OCI-LY7 (cell line): ENCODE results near the gene WDR35. TPM values are rescaled to one million over a fixed set of nuclear protein-coding genes. Genes with fewer than 3 reads are reported as not detected.

Source experiments
- BruUV-seq: library from RNA; stranded (reverse); fragments of 400-500 nt; replicated peaks from 2 replicates; lab custom pipeline; 2021; lab: Mats Ljungman, UMichigan
- CTCF ChIA-PET: fragments of 300-600 bp; sonication (Branson Sonifier 250); formaldehyde crosslinking; loops from one replicate; lab custom pipeline; 2022; ENCODE audit warnings: antibody characterized with exemption; ENCODE audit not compliant: unreplicated experiment; lab: Charles Lee
- POLR2A ChIA-PET: fragments of 300-600 bp; sonication (Branson Sonifier 250); formaldehyde crosslinking; loops from one replicate; lab custom pipeline; 2022; ENCODE audit warnings: antibody characterized with exemption; lab: Charles Lee
- DNase-seq: peaks from one replicate; pipeline ENCODE4 v3.0.0-alpha.2; 2015; ENCODE audit warnings: low spot score
- H2AFZ ChIP-seq: fragments of 200-600 bp; sonication (generic), shearing (Covaris generic); 2 replicates; pipeline ENCODE4 v1.6.1; 2014; ENCODE audit warnings: mild to moderate bottlenecking, antibody characterized with exemption, low read length, moderate library complexity
- H3K27ac ChIP-seq: fragments of 200-600 bp; sonication (generic); 2 replicates; pipeline ENCODE4 v1.5.1; 2014; ENCODE audit warnings: mixed run types, low read depth, mild to moderate bottlenecking, moderate library complexity, low read length, inconsistent platforms; ENCODE audit not compliant: poor library complexity, severe bottlenecking
- H3K36me3 ChIP-seq: fragments of 200-600 bp; sonication (generic); 2 replicates; pipeline ENCODE4 v1.6.1; 2014; ENCODE audit warnings: mild to moderate bottlenecking, antibody characterized with exemption, low read length, moderate library complexity, mixed read lengths; ENCODE audit not compliant: insufficient read depth
- H3K4me1 ChIP-seq: fragments of 200-600 bp; sonication (generic); 2 replicates; pipeline ENCODE4 v1.5.1; 2014; ENCODE audit warnings: mild to moderate bottlenecking, low read length; ENCODE audit not compliant: insufficient read depth, poor library complexity, severe bottlenecking
- H3K4me2 ChIP-seq: fragments of 200-600 bp; sonication (generic); 2 replicates; pipeline ENCODE4 v1.6.1; 2014; ENCODE audit warnings: mild to moderate bottlenecking, low read length
- H3K4me3 ChIP-seq: fragments of 200-600 bp; sonication (generic); 2 replicates; pipeline ENCODE4 v1.5.1; 2014; ENCODE audit warnings: mild to moderate bottlenecking, low read depth, low read length; ENCODE audit not compliant: poor library complexity, severe bottlenecking
- H3K79me2 ChIP-seq: fragments of 200-600 bp; sonication (generic); 2 replicates; pipeline ENCODE4 v1.6.1; 2016; ENCODE audit warnings: low read depth, mild to moderate bottlenecking, low read length, moderate library complexity, mixed read lengths; ENCODE audit not compliant: insufficient read depth
- H3K9me2 ChIP-seq: fragments of 200-600 bp; sonication (generic); 2 replicates; pipeline ENCODE4 v1.6.1; 2016; ENCODE audit warnings: mild to moderate bottlenecking, low read length, mixed read lengths; ENCODE audit not compliant: insufficient read depth
- H3K9me3 ChIP-seq: fragments of 200-600 bp; sonication (generic); 2 replicates; pipeline ENCODE4 v1.6.1; 2014; ENCODE audit warnings: mild to moderate bottlenecking, mixed run types, low read length, mixed read lengths
- H4K20me1 ChIP-seq: fragments of 200-600 bp; sonication (generic); 2 replicates; pipeline ENCODE4 v1.6.1; 2014; ENCODE audit warnings: mild to moderate bottlenecking, antibody characterized with exemption, low read length, moderate library complexity, mixed read lengths; ENCODE audit not compliant: insufficient read depth
- EZH2phosphoT487 ChIP-seq: fragments of 200-600 bp; sonication (generic); IDR thresholded peaks from 2 replicates; pipeline ENCODE4 v1.6.1; 2018; ENCODE audit warnings: low read depth, borderline replicate concordance, mild to moderate bottlenecking, mixed run types, antibody characterized with exemption, low read length, moderate library complexity, mixed read lengths
- intact Hi-C: fragments of 100-400 bp; cut with micrococcal nuclease; formaldehyde crosslinking; loops from one replicate; pipeline ENCODE4 v1.10.0; 2022; ENCODE audit not compliant: unreplicated experiment
- total RNA-seq, 2 experiments: library from RNA; depleted of rRNA in 1 of 2; stranded (reverse); fragments of >200 nt in 1 of 2; shearing (Covaris generic) in 1 of 2; gene quantifications; 2 replicates each; pipeline ENCODE4 v1.2.3, GENCODE V29; 2014 to 2022
- TF ChIP-seq, protein P1 (sequence below): fragments of 200-600 bp; sonication (generic); conservative IDR thresholded peaks from 2 replicates; pipeline ENCODE4 v1.5.1; 2014; ENCODE audit warnings: mild to moderate bottlenecking, antibody characterized with exemption, low read length, moderate library complexity, mixed read lengths

The WDR35 gene
- total RNA-seq, 2 experiments from 2014 or later = 0.06 to 1.5 TPM

DNA sequence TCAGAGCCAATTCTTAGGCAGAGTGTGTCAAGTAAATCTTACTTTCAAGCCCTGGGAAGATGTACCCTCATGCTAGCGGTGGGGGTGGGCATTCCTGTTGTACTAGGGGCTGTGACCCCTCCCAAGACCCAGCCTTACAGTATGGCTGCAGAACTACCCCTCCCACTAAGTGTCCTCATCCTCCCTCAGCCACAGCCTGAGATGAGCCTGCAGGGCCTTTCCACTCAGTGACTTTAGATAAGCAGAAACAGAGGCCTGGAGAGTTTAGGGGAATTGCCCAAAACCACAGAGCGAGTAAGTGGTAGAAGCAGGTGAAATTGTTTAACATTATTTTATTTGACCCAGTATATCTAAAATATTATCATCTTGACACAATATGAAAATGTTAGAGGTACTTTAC, 124.8 kb downstream of the WDR35 start:
- no peaks in the 10 kb centered on the region for H4K20me1 ChIP-seq
- H3K4me1 ChIP-seq = no peaks in the 10 kb centered on the region
- POLR2A ChIA-PET = interaction anchor here (0.6 to 0.7 kb wide), 2 partner anchors 35 to 1377 kb away, joined by 3 read pairs; no protein-coding TSS in a partner anchor
- no peak overlapping the region for H3K27ac ChIP-seq
- TF ChIP-seq, protein P1, sequence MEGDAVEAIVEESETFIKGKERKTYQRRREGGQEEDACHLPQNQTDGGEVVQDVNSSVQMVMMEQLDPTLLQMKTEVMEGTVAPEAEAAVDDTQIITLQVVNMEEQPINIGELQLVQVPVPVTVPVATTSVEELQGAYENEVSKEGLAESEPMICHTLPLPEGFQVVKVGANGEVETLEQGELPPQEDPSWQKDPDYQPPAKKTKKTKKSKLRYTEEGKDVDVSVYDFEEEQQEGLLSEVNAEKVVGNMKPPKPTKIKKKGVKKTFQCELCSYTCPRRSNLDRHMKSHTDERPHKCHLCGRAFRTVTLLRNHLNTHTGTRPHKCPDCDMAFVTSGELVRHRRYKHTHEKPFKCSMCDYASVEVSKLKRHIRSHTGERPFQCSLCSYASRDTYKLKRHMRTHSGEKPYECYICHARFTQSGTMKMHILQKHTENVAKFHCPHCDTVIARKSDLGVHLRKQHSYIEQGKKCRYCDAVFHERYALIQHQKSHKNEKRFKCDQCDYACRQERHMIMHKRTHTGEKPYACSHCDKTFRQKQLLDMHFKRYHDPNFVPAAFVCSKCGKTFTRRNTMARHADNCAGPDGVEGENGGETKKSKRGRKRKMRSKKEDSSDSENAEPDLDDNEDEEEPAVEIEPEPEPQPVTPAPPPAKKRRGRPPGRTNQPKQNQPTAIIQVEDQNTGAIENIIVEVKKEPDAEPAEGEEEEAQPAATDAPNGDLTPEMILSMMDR = no peak
- no peak for TF ChIP-seq EZH2phosphoT487
- no peak overlapping the region for H3K4me3 ChIP-seq
- intact Hi-C loops = loop anchor here (10.0 kb wide), 1 partner anchor 100 kb away; no protein-coding TSS in a partner anchor
- no TSS peak for BruUV-seq
- H3K9me2 ChIP-seq = no peaks in the 10 kb centered on the region
- CTCF ChIA-PET = no interaction called here
- no peak overlapping the region for H3K4me2 ChIP-seq
- no peak for DNase-seq
- H3K36me3 ChIP-seq = no peaks in the 10 kb centered on the region
- H3K9me3 ChIP-seq = no peaks in the 10 kb centered on the region
- no peak overlapping the region for H2AFZ ChIP-seq
- no peaks in the 10 kb centered on the region for H3K79me2 ChIP-seq

GRCh38 chr2:19864381-19864780, 125.5 kb downstream of the WDR35 start:
- no TSS peak for BruUV-seq
- Histone ChIP-seq H3K27ac (no peak overlapping the region), H3K36me3 (no peaks in the 10 kb centered on the region), H3K4me3 (no peak overlapping the region), H3K9me2 (no peaks in the 10 kb centered on the region), H3K4me1 (no peaks in the 10 kb centered on the region), H4K20me1 (no peaks in the 10 kb centered on the region), H3K4me2 (no peak overlapping the region), H2AFZ (no peak overlapping the region), H3K79me2 (no peaks in the 10 kb centered on the region), H3K9me3 (no peaks in the 10 kb centered on the region)
- ChIA-PET POLR2A (interaction anchor here (0.7 kb wide), 1 partner anchor 35 kb away, joined by 3 read pairs; no protein-coding TSS in a partner anchor), CTCF (interaction anchor here (0.5 kb wide), 1 partner anchor 9 kb away, joined by 3 read pairs; no protein-coding TSS in a partner anchor)
- TF ChIP-seq, protein P1 = no peak
- TF ChIP-seq EZH2phosphoT487 = no peak
- no peak for DNase-seq
- intact Hi-C loops = loop anchor here (5.0 to 10.0 kb wide), 2 partner anchors 100 to 502 kb away; no protein-coding TSS in a partner anchor

DNA sequence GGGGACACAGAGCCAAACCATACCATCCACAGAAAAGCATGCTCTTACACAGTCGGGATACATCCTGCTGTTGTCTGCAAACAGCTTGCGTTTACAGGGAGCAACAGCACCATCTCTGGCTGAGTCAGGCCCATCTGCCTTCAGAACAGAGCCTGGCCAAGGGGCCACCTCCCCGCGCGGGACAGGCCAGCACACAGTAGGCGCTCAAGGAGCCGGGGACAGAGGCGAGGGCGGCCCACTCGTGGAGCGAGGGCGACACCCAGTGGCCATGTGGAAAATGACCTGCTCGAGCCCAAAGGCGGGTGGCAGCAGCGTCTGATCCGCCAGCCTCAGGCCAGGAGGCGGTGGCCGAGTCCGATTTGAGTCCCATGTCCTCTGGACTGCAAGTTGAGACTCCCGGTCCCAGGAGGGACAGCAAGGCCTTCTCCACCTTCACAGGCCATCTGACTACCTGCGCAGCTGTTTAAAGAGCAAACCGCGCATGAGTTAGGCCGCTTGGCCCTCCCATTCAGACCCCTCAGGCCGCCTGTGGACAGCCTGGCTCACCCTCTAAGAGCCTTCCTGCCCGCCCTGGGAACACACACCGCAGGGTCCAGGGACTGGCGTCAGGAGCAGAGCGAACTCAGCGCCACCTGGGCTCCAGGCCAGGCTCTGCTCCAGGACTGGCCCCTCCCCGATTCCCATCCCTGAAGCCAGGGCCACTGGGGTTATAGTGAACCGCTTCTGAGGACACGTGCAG, 126.4 kb downstream of the WDR35 start:
- Histone ChIP-seq H3K27ac (no peak overlapping the region), H4K20me1 (no peaks in the 10 kb centered on the region), H3K4me2 (no peak overlapping the region), H3K9me3 (no peaks in the 10 kb centered on the region), H3K9me2 (no peaks in the 10 kb centered on the region), H3K36me3 (no peaks in the 10 kb centered on the region), H3K4me1 (no peaks in the 10 kb centered on the region), H3K79me2 (no peaks in the 10 kb centered on the region), H3K4me3 (no peak overlapping the region), H2AFZ (no peak overlapping the region)
- BruUV-seq = no TSS peak
- peak; percentile 42 for DNase-seq
- TF ChIP-seq, protein P1 = peak; percentile 90
- no peak for TF ChIP-seq EZH2phosphoT487
- intact Hi-C loops = loop anchor here (1.0 to 10.0 kb wide), 5 partner anchors 99 to 1429 kb away; no protein-coding TSS in a partner anchor
- POLR2A ChIA-PET = no interaction called here
- CTCF ChIA-PET = no interaction called here
